B cell (primary cell): ENCODE measurements around the gene PPAN. TPM values are rescaled to one million over a fixed set of nuclear protein-coding genes. Genes with fewer than 3 reads are reported as not detected.

Experiments
- ATAC-seq: fragments of 200-7000 bp; cut with Tn5 transposase; one replicate; pipeline ENCODE4 v1.10.0; 2021; ENCODE audit warnings: low read depth, mild to moderate bottlenecking, moderate number of reproducible peaks, moderate library complexity
- CTCF ChIA-PET: fragments of 350-600 bp; sonication (Branson Sonifier 250); formaldehyde crosslinking; loops from one replicate; lab custom pipeline; 2021; ENCODE audit warnings: antibody characterized with exemption, inconsistent platforms; lab: Charles Lee
- POLR2A ChIA-PET: fragments of 350-600 bp; sonication (Branson Sonifier 250); formaldehyde crosslinking; loops from one replicate; lab custom pipeline; 2021; ENCODE audit warnings: antibody characterized with exemption; lab: Charles Lee
- DNase-seq: peaks from one replicate; pipeline ENCODE4 v3.0.0; 2013
- H2AFZ ChIP-seq: 2 replicates; pipeline ENCODE4 v1.6.1; 2012; ENCODE audit warnings: mild to moderate bottlenecking, low read depth, low read length; ENCODE audit not compliant: insufficient read depth, poor library complexity, severe bottlenecking
- H3K27ac ChIP-seq, 2 donors: 1 replicate in 1 of 2; 2 replicates in 1 of 2; pipeline ENCODE4 v1.5.1; 2012 to 2013; ENCODE audit warnings: low read length in 2 of 2, mild to moderate bottlenecking in 2 of 2, moderate library complexity in 1 of 2
- H3K27me3 ChIP-seq, 4 experiments: fragments of 200-600 bp in 1 of 4; sonication (generic) in 1 of 4; replicated peaks in 1 of 4; 1 replicate in 2 of 4; 2 replicates in 2 of 4; pipeline versions ENCODE4 v1.6.1 to v1.7.0; 2013 to 2016; ENCODE audit warnings: low read length in 3 of 4, mild to moderate bottlenecking in 2 of 4, mixed read lengths in 1 of 4, moderate library complexity in 1 of 4; ENCODE audit not compliant: insufficient read depth in 4 of 4, control insufficient read depth in 3 of 4; ENCODE audit errors: control extremely low read depth in 1 of 4
- H3K36me3 ChIP-seq, 2 experiments: replicated peaks in 1 of 2; 1 replicate in 1 of 2; 2 replicates in 1 of 2; pipeline versions ENCODE4 v1.6.1 to v1.7.1; 2013; ENCODE audit warnings: low read length in 1 of 2; ENCODE audit not compliant: insufficient read depth in 2 of 2, control insufficient read depth in 1 of 2; ENCODE audit errors: control extremely low read depth in 1 of 2, extremely low read depth in 1 of 2
- H3K4me1 ChIP-seq, 2 donors: fragments of 200-600 bp in 1 of 2; sonication (generic) in 1 of 2; 1 replicate in 1 of 2; 2 replicates in 1 of 2; pipeline versions ENCODE4 v1.5.1 to v1.6.1; 2013 to 2017; ENCODE audit warnings: low read length in 2 of 2; ENCODE audit not compliant: control insufficient read depth in 2 of 2, insufficient read depth in 2 of 2
- H3K4me2 ChIP-seq: replicated peaks from 2 replicates; pipeline ENCODE3; 2012; ENCODE audit warnings: mild to moderate bottlenecking, low read depth, low read length; ENCODE audit not compliant: poor library complexity, severe bottlenecking
- H3K4me3 ChIP-seq, 5 experiments: fragments of 200-600 bp in 1 of 5; sonication (generic) in 1 of 5; 1 replicate in 3 of 5; 2 replicates in 2 of 5; pipeline versions ENCODE4 v1.5.1 to v1.7.0; 2011 to 2016; ENCODE audit warnings: low read length in 4 of 5, mild to moderate bottlenecking in 4 of 5, low read depth in 2 of 5, control low read depth in 1 of 5, moderate library complexity in 1 of 5; ENCODE audit not compliant: insufficient read depth in 1 of 5; ENCODE audit errors: control extremely low read depth in 1 of 5, extremely low read depth in 1 of 5
- H3K79me2 ChIP-seq: fragments of 200-600 bp; sonication (generic); one replicate; pipeline ENCODE4 v1.6.0; 2016; ENCODE audit warnings: low read length; ENCODE audit not compliant: control insufficient read depth, insufficient read depth
- H3K9ac ChIP-seq: fragments of 200-600 bp; sonication (generic); 2 replicates; pipeline ENCODE4 v1.6.1; 2017; ENCODE audit warnings: mild to moderate bottlenecking, low read length, moderate library complexity
- H3K9me3 ChIP-seq, 3 donors: one replicate each; pipeline versions ENCODE4 v1.6.1 to v1.7.1; 2013; ENCODE audit warnings: low read length in 2 of 3; ENCODE audit not compliant: control insufficient read depth in 2 of 3, insufficient read depth in 1 of 3; ENCODE audit errors: control extremely low read depth in 1 of 3
- H4K20me1 ChIP-seq: 2 replicates; pipeline ENCODE4 v1.6.0; 2012; ENCODE audit warnings: mild to moderate bottlenecking, low read length; ENCODE audit not compliant: insufficient read depth, control insufficient read depth, poor library complexity, severe bottlenecking
- H3K27ac Mint-ChIP-seq: one replicate; pipeline ENCODE4 v1.8.0; 2021; ENCODE audit warnings: mixed read lengths
- H3K27me3 Mint-ChIP-seq: one replicate; pipeline ENCODE4 v1.8.0; 2021; ENCODE audit warnings: mixed read lengths
- H3K4me1 Mint-ChIP-seq: one replicate; pipeline ENCODE4 v1.8.0; 2021; ENCODE audit warnings: mixed read lengths
- H3K4me3 Mint-ChIP-seq: one replicate; pipeline ENCODE4 v1.8.0; 2021; ENCODE audit warnings: mixed read lengths
- H3K9me3 Mint-ChIP-seq: one replicate; pipeline ENCODE4 v1.8.0; 2022; ENCODE audit warnings: mixed read lengths; ENCODE audit not compliant: insufficient read depth
- EZH2 ChIP-seq: IDR thresholded peaks from 2 replicates; pipeline ENCODE4 v1.6.1; 2012; ENCODE audit warnings: borderline replicate concordance, low read depth, mild to moderate bottlenecking, moderate library complexity, low read length; ENCODE audit not compliant: insufficient read depth, poor library complexity, severe bottlenecking
- WGBS: methylation state at CpG from one replicate; pipeline ENCODE4 v1.1.5; 2013; ENCODE audit warnings: missing lambda C conversion rate; ENCODE audit not compliant: insufficient coverage; 5-methylcytosine and 5-hydroxymethylcytosine counted together
- intact Hi-C: fragments of 100-400 bp; cut with micrococcal nuclease; formaldehyde crosslinking; loops from one replicate; pipeline ENCODE4 v1.10.0; 2022
- polyA plus RNA-seq: library from polyadenylated mRNA; depleted of rRNA; stranded (reverse); fragments of >200 nt; gene quantifications from 2 replicates; pipeline ENCODE4 v1.2.3, GENCODE V29; 2012
- total RNA-seq, 2 donors: library from RNA; stranded (reverse); fragments of 120-200 nt in 1 of 2; gene quantifications; 1 replicate in 1 of 2; 2 replicates in 1 of 2; pipeline versions ENCODE4 v1.2.3 to v1.2.4, GENCODE V29; 2013 to 2022
- TF ChIP-seq, protein P1 (sequence below): fragments of 200-600 bp; IDR thresholded peaks from one replicate; pipeline ENCODE4 v1.8.0; 2022; ENCODE audit warnings: antibody characterized with exemption, mild to moderate bottlenecking

PPAN gene
- total and polyA plus RNA-seq, 2 donors (not counting 1 experiment from before 2014, with no cell fraction given): 42.2 to 88.0 TPM

DNA sequence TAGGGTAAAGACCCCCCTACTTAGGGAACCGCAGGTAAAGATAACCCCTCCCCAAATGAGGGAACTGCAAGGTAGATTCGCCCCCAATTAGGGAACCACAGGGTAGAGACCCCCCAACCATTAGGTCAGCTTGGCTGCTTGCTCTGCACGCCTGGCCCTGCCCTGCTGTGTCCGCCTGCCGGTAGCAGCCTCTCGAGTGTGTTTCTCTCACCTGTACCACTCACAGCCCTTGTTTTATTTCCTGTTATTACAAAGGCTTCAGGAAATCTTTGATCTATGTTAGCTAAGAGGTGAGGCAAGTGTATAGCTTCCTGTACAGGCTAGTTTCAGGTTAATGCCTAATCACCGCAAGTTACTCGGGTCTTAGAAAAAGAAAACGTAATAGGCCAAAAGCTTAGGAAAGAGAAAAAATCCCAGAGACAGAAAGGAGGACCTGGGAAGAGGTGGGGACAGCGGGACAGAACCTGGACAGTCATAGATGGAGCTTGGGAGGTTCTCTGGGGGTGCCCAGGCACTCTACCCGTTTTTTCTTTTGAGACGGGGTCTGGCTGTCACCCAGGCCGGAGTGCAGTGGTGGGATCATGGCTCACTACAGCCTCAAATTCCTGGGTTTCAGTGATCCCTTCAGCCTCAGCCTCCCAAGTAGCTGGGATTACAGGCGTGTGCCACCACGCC is 36.7 kb downstream of the PPAN start:
- 94% methylated on average over 10 of the region's 15 CpGs for WGBS
- no peak overlapping the region for H2AFZ ChIP-seq
- no peak overlapping the region for H3K4me3 Mint-ChIP-seq
- no peaks in the 10 kb centered on the region for H3K27me3 Mint-ChIP-seq
- no peaks in the 10 kb centered on the region for H3K79me2 ChIP-seq
- H3K4me1 Mint-ChIP-seq: no peaks in the 10 kb centered on the region
- H3K4me3 ChIP-seq: no peak overlapping the region
- TF ChIP-seq, protein P1, sequence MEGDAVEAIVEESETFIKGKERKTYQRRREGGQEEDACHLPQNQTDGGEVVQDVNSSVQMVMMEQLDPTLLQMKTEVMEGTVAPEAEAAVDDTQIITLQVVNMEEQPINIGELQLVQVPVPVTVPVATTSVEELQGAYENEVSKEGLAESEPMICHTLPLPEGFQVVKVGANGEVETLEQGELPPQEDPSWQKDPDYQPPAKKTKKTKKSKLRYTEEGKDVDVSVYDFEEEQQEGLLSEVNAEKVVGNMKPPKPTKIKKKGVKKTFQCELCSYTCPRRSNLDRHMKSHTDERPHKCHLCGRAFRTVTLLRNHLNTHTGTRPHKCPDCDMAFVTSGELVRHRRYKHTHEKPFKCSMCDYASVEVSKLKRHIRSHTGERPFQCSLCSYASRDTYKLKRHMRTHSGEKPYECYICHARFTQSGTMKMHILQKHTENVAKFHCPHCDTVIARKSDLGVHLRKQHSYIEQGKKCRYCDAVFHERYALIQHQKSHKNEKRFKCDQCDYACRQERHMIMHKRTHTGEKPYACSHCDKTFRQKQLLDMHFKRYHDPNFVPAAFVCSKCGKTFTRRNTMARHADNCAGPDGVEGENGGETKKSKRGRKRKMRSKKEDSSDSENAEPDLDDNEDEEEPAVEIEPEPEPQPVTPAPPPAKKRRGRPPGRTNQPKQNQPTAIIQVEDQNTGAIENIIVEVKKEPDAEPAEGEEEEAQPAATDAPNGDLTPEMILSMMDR: no peak
- TF ChIP-seq EZH2: no peak
- ATAC-seq (no peak), DNase-seq (no peak)
- H3K4me1 ChIP-seq: no peaks in the 10 kb centered on the region
- no peaks in the 10 kb centered on the region for H4K20me1 ChIP-seq
- ChIA-PET POLR2A (no interaction called here), CTCF (interaction anchor here (0.6 to 1.6 kb wide), 3 partner anchors 23 to 1010 kb away, joined by 3 to 10 read pairs (median 3); no protein-coding TSS in a partner anchor)
- no peaks in the 10 kb centered on the region for H3K9me3 ChIP-seq
- H3K27me3 ChIP-seq: no peaks in the 10 kb centered on the region
- no peak overlapping the region for H3K27ac Mint-ChIP-seq
- no peaks in the 10 kb centered on the region for H3K9me3 Mint-ChIP-seq
- intact Hi-C loops: no loop called here
- H3K36me3 ChIP-seq: peaks cover 1 to 83% of the 10 kb centered on the region in 2 experiments
- H3K27ac ChIP-seq: no peak overlapping the region
- H3K4me2 ChIP-seq: no peak overlapping the region
- no peak overlapping the region for H3K9ac ChIP-seq

DNA sequence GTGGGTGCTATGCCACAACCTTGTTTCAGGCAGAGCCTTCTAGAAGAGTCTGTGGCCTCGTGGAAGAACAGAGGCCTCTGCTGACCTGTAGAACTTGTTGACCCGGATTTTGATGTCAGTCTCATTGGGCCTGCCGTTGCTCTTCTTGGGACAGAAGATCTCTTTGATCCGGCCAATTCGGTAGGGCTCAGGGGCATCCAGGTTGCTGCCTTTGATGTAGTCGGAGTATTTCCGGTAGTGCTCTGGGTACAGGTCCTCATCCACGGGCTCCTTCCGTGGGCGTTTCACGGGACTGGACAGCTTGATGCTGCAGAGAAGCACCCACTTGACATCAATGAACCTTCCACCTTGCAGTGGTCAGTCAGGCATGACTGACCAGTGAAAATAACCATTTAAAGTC is 37.5 kb downstream of the PPAN start:
- no peaks in the 10 kb centered on the region for H4K20me1 ChIP-seq
- no peak for TF ChIP-seq EZH2
- TF ChIP-seq, protein P1: no peak
- POLR2A ChIA-PET: no interaction called here
- 96% methylated on average over 11 of the region's 11 CpGs for WGBS
- no peaks in the 10 kb centered on the region for H3K27me3 ChIP-seq
- DNase-seq (no peak), ATAC-seq (no peak)
- CTCF ChIA-PET: interaction anchor here (0.7 to 1.6 kb wide), 2 partner anchors 16 to 106 kb away, joined by 3 to 10 read pairs; no protein-coding TSS in a partner anchor
- H3K27ac ChIP-seq: no peak overlapping the region
- intact Hi-C loops: no loop called here
- Mint-ChIP-seq H3K27ac (no peak overlapping the region), H3K27me3 (no peaks in the 10 kb centered on the region), H3K4me3 (no peak overlapping the region), H3K9me3 (no peaks in the 10 kb centered on the region), H3K4me1 (no peaks in the 10 kb centered on the region)
- no peak overlapping the region for H3K9ac ChIP-seq
- H3K9me3 ChIP-seq: no peaks in the 10 kb centered on the region
- H3K36me3 ChIP-seq: peaks cover 1 to 81% of the 10 kb centered on the region in 2 experiments
- no peaks in the 10 kb centered on the region for H3K4me1 ChIP-seq
- no peaks in the 10 kb centered on the region for H3K79me2 ChIP-seq
- H3K4me2 ChIP-seq: no peak overlapping the region
- H3K4me3 ChIP-seq: no peak overlapping the region
- H2AFZ ChIP-seq: no peak overlapping the region
